GM21825 (cell line): ENCODE results near the gene ATG13.

ENCODE experiments used
- ATAC-seq: cut with Tn5 transposase; IDR thresholded peaks from one replicate; pipeline ENCODE4 v1.9.1; 2021; ENCODE audit warnings: mild to moderate bottlenecking, moderate library complexity; ENCODE audit not compliant: unreplicated experiment

ATG13 gene

DNA sequence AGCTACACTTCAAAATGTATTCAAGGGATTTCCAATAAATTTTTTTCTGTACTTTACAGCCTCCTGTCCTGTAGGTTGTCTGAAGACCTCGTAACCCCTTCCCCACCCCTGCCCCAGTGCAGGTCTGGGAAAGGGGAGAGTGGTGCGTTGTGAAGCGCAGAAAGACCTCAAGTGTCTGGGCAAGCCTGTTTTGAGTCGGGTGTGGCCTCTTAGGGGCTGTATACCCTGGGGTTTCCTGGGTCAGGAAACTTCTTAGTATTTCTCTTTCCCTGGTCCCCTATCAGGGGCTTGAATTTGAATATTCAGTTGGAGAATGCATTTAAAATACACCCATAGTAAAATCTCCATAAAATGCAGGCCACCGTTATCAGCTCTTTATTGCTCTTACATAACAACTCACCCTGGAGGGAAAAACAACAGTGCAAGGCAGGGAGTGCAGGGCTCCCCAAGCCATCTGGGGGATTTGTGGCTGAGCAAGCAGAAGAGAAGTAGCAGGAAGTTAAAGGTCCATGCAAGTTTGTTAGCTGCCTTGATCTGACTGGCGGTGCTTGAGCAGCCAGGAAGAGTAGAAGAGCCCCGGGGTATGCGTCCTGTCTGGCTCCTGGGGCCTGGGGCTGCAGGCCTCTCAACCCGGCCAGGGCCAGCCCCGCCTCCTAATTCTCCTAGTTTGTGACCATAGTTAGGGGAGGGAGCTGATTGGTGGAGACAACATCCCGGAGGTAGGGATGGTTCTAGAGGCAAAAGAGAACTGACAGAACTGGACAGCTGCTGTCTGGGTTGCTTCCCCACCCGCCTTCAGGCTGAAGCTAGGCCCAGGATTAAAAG is 57.3 kb downstream of the ATG13 start:
- ATAC-seq, result no peak

DNA sequence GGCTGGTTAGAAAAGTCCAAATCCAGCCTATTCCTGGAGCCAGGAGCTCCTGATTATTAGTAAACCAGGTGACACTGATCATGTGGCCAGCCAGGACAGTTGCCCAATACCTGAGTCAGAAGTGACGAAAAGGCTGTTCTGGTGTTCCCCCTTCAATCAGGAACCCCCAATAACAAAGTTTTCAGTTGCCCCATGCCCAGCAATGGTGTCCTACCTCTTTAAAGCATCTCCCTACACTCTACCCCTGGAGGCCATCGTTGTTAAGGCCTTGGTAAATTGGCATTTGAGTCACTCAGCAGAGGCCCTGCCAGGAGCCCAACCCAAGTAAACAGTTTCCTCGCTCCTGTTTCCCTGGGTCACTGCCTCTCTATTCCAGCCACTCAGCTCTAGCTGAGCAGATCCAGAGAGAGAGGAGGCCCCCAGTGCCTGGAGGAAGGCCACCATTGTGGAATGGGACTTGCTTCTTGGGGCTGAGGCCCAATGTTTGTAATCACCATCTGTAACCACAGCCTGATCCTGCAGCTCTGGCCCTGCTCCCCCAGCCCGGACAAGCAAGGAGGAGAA is 58.0 kb downstream of the ATG13 start:
- ATAC-seq, result no peak

DNA sequence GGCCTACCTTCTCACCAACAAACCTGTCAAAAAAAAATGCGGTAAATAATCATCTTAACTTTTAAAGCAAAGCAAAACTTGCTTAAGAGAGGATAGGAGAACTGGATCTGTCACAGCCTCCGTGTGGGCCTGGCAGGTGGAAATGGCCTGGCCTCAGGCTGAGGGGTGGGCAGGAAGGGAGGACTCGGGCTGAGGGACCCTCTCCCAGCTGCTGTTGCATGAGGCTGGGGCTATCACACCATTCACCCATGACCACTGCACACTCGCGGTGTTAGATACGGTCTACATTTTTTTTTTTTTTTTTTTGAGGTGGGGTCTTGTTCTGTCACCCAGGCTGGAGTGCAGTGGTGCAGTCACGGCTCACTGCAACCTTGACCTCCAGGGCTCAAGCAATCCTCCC is 58.6 kb downstream of the ATG13 start:
- no peak for ATAC-seq

DNA sequence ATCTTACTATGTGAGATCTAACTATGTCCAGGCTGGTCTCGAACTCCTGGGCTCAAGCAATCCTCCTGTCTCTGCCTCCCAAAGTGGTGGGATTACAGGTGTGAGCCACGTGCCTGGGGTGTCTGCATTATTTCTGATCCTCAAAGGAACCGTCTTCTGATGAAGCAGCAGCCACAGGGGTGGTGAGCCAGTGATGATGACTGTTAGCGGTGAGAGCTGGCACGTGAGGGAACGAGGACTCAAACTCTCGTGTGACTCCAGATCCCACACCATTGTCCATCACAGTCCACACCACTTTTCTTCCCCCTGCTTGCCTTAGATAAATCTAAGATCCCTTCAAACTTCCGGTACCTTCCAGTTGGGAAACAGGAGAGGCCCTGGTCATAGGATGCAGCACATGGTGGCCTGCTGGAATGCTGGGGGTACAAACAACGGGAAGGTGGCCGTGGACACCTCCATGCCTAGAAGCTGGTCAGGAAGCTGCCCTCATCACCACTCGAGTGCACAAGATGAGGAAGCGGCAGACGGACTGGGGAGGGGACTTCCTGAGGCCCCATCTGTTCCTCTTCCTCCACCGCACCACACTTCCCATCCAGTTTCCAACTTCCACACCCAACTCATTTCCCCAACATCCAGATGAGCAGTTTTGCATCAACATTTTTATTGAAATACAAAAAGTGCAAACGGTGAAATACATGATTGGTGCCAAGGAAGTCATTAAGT is 59.2 kb downstream of the ATG13 start:
- ATAC-seq, result no peak

DNA sequence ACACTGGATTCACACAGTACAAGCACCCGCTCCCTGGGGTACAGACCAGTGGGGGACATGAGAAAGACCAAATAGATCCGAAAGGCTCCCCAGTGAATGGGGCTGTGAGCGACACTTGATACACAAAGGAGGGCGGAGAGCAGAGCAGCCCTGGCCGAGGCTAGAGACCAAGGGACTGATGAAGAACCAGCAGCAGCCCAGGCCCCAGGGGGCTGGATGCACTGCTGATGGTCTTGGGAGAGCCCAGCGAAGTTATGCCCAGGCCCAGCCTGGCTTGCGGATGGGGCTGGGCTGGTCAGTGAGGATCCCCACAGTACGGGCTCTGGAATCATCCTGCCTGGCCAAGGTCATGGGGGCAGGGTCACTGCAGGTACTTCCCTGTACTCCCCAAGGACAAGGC is 59.8 kb downstream of the ATG13 start:
- ATAC-seq, result no peak

DNA sequence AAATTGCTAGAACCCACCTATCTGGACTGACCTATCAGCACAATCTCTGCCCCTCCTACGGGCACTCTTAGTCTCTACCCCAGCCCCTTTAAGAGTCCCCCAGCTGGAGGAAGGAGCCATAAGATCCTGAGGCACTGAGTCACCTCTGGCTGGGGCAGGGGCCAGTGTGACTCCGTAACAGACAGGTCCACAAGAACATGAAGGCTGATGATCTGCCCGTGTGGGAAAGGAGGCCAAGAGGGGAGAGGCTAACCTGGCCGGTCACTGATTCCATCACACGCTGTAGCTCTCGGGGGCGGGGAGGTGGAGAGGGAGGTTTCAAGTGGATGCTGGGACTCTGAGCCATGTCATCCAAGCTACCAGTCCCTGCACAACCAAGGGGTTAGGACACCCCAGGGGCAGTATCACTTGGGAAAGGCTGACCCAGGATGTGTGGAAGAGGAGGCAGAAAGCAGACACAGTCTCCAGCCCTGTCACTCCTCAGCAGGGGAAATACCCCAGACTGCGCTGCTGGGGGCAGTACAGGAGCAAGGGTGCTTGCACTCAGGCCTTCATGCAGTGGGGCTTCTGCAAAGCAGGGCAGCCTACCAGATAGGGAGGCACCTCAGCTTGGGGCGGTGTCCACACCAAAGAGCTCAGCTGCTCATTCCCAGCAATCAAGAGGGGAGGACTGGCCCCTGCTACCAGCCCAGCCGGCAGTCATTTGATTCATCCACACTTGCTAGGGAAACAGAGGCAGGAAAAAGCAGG is 60.8 kb downstream of the ATG13 start:
- no peak for ATAC-seq

DNA sequence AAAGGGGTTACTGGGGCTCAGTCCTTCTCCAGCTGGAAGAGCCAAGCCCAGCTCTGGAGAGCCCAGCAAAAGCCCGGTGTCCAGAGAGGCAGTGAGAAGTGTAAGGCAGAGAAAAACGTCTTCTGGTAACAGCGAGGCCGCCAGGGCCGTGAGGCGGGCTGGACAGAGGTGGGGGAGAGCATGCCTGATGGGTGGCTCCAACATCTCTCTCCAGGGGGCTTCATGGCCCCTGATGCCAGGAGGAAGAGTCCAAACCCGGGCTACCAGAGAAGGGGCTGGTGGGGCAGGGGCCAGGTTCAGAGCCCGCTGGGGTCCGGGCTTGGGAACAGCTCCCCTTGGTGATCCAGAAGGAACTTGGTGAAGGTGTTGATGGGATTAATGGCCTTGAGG is 61.4 kb downstream of the ATG13 start:
- ATAC-seq, result no peak

DNA sequence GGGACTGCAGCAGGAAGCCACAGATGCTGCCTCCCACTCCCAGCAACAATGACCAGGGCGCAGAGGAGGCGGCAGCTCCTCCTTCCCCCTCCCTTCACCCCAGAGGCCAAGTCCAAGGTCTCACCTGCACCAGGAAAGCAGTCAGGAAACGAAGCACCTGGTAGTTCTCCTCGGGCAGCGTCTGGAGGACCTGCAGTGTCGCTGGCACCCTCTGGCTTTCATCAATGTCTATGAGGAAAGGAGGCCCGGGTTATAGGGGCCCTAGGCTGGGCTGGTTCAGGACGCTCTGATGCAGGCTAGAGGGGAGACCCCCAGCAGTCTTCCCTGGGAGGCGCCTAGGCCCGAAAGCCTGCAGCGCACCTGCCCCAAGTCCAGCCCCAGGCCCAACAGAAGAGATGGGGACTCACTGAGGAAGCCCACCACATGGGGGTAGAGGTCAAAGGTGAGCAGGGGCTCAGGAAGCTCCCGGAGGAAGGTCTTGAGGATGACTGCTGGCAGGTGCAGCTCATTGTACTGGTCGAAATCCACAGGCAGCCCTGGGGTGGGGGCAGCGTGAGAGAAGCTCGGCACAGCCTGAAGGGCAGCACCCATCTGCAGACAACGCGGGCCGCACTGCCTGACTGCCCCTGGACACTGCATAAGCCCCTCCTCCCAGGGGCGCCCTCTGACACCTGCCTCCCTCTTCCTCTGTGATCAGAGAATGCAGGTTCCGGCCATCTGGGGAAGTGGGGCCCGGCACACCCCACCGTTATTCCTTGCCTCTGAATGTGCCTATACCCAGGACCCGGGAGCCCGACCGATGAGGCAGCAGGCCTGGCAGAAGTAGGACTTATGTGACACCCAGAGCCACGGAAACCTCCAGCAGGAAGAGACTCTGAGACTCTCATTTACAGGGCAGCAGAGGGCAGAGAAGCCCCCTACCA is 62.1 kb downstream of the ATG13 start:
- no peak for ATAC-seq

DNA sequence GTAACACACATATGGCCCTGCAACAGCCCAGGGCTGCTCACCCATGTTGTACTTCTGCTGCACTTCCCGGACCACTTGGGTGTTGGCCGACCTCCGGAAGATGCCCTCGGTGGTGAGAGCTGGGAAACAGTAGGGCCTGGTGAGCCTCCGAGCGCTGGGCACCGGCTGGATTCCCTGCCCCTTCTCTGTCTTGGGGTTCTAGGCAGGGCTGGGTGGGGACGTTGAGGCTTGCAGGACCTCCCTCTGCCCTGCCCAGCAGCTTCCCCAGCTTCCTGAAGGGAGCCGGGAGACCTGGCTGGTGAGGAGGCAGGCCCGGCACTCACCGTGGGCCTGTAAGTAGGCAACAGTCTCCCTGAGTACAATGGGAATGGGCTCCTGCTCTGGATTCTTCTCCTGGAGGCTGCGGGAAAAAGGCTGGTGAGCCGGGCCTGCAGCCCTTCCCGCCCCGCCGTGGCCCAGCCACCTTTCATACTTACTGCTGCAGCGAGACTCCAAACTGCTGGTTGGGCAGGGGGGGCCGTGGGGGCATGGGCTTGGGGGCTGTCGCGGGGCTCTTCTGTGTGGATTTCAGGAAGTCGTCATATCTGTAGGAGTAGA is 62.9 kb downstream of the ATG13 start:
- no peak for ATAC-seq

DNA sequence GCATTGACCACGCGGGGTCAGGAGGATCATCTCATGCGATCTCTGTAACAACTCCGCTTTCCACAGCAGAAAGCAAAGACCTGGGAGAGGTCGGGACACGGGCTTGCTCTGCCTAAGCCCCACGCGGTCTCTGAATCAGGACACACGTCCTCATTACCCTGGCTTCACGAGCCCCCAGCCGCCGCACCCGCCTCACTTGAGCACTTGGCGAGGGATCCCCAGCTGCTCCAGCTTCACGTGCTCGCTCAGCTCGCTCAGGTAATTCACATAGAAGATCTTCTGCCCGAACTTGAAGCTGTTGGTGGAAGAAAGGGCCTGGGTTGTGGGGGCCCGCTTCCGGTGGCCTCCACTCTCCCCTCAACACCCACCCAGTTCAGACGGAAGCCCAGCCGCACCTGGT is 63.5 kb downstream of the ATG13 start:
- no peak for ATAC-seq

DNA sequence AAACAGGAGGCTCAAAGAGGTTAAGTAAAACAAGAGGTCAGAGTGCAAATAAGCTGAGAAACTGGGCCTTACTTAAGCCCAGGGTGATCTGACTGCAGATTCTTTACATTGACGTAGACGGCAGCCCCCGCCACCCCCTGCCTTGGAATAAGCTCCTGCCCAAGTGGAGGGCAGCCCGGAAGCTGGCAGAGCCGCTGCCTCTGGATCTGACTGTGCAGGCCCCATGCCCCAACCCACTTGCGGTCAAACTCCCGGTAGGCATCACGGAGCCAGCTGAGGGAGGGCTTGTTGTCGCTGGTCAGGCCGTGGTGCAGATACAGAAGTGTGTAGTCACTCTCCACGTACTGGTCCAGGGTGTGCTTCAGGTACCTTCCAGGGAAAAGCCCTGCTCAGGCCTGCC is 64.5 kb downstream of the ATG13 start:
- no peak for ATAC-seq

DNA sequence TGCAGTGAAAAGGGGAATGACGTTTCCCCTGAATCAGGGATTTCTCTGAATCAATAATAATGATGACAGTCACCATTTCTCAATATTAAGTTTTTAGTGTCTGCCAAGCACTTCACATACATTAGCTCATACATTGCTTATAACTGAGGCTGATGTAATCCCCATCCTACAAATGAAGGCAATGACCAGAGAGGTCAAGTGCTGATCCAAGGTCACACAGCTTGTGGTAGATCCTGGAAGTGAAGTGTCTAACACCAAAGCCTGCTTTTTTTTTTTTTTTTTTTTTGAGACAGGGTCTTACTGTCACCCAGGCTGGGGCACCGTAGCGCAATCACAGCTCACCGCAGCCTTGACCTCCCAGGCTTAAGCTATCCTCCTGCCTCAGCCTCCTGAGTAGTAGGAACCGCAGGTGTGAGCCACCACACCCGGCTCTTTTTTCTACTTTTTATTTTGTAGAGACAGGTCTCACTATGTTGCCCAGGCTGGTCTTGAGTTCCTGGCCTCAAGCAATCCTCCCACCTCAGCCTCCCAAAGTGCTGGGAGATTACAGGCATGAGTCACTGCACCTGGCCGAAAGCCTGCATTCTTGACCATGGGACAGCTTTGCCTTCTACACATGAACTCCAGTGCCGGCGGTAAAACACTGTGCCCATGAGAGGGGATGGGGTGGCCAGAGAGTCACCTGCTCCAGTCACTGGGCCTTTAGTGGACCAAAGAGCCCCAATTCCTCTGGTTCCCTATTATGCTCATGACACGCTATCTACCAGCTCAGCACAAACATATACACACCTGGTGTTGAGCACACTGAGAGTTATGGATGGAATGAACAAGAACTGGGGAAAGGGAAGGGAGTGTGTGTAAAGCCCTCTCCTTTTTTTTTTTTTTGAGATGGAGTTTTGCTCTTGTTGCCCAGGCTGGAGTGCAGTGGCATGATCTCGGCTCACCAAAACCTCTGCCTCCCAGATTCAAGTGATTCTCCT is 65.7 kb downstream of the ATG13 start:
- no peak for ATAC-seq

DNA sequence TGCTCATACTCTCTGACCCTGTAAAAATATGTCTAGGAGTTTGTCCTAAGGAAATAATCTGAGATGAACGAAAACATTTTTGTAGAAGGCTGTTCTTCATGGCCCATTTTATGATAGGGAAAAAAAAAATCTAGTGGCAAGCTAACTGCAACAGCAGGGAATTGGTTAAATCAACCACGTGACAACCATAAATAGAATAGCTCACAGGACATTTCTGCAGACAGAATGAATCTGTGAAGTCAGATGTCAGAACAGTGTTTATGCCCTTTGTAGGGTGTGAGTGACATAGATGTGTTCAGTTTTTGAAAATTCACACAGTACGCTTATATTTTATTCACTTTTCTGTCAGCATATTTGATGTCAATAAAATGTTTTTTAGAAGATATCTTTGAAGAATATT is 67.0 kb downstream of the ATG13 start:
- no peak for ATAC-seq

DNA sequence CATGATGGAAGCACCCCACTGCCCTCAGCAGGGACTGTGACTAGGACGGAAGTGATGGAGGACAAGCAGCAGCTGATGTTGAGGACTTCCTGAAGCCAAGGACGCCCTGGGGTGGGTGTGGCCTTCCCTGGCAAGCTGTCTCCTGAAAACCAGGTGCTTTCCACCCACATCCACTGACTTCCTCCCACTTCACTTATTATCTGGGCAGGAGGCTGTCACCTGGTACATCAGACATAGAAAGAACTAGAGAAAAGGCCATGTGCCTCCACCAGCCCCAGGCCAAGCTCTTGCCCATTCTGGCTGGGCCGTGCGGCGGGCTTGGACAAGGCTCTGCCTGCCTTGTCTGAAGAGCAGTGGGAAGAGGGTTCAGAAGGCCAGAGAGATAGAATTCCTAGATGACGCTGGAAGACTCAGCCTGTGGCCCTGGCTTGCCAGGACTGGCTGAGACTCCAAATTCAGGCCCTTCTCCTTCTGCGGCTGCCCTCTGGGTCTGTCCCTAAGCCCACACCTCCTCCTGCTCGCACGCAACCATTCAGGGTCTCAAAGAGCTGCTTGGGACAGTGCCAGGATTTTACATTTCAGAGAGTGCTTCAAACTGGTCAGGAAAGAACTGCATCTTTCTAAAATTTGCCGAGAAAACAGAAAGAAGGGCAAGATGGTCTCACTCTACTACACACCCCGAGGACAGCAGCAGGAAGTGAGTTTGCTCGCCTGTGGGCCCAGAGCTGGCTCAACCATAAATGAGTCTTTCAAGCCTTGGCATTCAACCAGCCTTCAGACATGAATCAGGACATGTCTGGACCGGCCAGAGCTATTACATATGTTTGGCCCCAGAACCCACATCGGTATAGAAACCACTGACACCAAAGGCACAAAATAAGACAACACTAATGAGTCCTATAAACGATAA is 69.8 kb downstream of the ATG13 start:
- ATAC-seq, result no peak

DNA sequence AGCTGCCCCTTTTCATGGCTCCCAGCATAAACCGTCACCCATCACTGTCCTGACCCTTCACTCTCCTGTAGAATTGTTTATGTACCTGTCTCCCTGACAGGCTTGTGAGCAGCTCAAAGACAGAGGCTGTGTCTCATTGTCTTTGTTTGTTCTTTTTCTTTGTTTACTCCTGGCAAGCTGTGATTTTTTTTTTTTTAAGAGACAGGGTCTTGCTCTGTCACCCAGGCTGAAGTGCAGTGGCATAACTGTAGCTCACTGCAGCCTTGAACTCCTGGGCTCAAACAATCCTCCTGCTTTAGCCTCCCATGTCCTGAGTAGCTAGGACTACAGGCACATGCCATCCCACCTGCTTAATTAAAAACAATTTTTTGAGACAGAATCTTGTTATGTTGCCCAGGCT is 73.3 kb downstream of the ATG13 start:
- no peak for ATAC-seq

DNA sequence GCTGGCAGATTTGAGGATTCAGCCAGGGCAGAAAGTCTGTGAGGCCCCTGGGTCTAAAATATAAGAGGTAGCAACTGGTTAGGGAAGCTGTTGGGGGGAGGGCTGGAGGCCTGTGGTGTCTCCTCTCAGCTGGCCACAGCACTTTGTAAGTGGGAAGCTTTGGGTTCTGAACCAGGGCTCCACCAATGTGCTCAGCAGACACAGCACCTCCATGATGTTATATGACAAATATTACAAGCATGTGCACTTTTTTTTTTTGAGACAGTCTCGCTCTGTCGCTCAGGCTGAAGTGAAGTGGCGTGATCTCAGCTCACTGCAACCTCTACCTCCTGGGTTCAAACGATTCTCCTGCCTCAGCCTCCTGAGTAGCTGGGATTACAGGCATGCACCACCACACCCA is 75.1 kb downstream of the ATG13 start:
- no peak for ATAC-seq

DNA sequence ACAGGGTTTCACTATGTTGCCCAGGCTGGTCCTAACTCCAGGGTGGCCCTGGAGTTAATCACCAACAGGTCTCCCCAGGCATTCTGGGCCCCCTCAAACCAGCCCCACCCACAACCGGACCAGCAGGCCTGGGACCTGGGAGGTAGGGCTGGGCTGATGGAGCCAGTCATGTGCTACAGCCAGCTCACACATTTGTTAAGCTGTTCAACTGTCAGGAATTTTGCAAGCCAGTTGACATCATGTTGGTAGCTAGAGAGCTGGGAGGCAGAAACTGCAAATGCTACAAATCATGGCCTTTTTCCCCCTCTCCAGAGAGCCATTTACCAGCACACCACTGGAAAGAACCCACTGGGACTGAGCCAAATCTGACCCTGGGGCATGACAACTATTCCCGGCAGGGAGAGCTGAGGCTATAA is 76.3 kb downstream of the ATG13 start:
- no peak for ATAC-seq

DNA sequence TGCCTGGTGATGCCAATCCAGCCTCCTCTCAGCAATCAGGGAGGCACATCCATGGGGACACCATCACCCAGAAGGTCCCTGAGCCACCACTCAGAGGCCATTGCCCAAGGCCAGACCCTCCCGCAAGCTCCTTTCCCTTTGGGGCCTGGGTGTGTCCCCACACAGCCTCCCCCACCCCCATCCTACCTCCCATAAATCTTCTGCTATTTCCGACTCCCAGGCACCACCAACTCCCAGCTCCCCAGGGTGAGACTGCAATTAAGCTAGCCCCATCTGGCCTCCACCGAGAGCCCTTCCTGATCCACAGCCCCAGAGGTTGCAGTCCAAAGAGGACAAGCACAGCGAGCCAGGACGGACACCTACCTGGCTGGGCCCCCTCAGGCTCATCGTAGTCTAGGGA is 76.7 kb downstream of the ATG13 start:
- no peak for ATAC-seq
